ENCODE measurements around the gene BST1. TPM values are rescaled to one million over a fixed set of nuclear protein-coding genes. Genes with fewer than 3 reads are reported as not detected.

The BST1 gene
- total RNA-seq, 1 experiment from 2014 or later = not detected

DNA sequence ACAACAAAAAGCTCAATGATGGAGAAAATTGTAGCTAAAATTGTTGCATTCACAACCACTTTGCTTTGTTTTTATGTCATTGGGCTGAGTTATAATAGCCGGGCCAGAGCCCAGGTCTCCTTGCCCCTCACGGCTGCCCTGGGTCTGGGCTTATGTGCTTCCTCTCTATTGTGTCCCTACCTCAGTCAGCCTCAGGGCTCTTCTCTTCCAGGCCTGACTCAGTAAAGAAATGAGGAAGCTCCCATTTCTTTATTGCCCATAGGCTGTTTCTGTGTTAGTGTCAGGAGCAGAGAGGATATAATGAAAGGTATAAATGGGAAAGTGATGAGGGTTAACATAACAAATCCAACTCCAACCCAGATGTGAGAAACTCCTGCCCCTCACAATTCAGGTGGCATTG lies 18.0 kb downstream of the BST1 start:
- DNase-seq = no peak
- Histone ChIP-seq H2BK5ac (ENCODE audit: insufficient read length, low read length) (no peak overlapping the region), H3K79me1 (ENCODE audit: insufficient read depth, low read depth, low read length, poor library complexity, severe bottlenecking) (no peaks in the 10 kb centered on the region), H3K23me2 (ENCODE audit: insufficient read length, low read depth, low read length, poor library complexity, severe bottlenecking) (no peaks in the 10 kb centered on the region), H3K9ac (ENCODE audit: extremely low read depth, insufficient read length, low read length) (no peak overlapping the region), H3K56ac (ENCODE audit: insufficient read length, low read depth, low read length) (no peak overlapping the region), H3K4me1 (ENCODE audit: insufficient read depth, low read length) (no peaks in the 10 kb centered on the region), H2BK12ac (ENCODE audit: insufficient read length, low read depth, low read length) (no peak overlapping the region), H2AFZ (ENCODE audit: low read length) (no peak overlapping the region), H3K4me2 (ENCODE audit: insufficient read depth, insufficient read length, low read length) (no peak overlapping the region), H3K14ac (ENCODE audit: insufficient read depth, low read length) (no peak overlapping the region), H3K27me3 (ENCODE audit: insufficient read depth, low read length) (no peaks in the 10 kb centered on the region), H3T11ph (ENCODE audit: low read length) (no peak overlapping the region), H3K18ac (ENCODE audit: insufficient read length, low read depth, low read length) (no peak overlapping the region), H2AK5ac (ENCODE audit: insufficient read length, low read length) (no peak overlapping the region), H2BK20ac (ENCODE audit: low read depth, low read length, poor library complexity, severe bottlenecking) (no peak overlapping the region), H4K20me1 (ENCODE audit: control insufficient read depth, insufficient read depth, insufficient read length) (no peaks in the 10 kb centered on the region), H3K9me3 (ENCODE audit: control insufficient read depth, low read depth, low read length) (no peaks in the 10 kb centered on the region), H4K91ac (ENCODE audit: insufficient read length, low read depth, low read length) (no peak overlapping the region), H3K23ac (ENCODE audit: insufficient read length, low read depth, low read length) (no peak overlapping the region), H3K4ac (ENCODE audit: low read depth, low read length) (no peak overlapping the region), H4K5ac (ENCODE audit: insufficient read length, low read depth, low read length) (no peak overlapping the region), H4K8ac (replicated peaks; ENCODE audit: insufficient read length, low read depth, low read length) (no peak overlapping the region), H3K27ac (ENCODE audit: insufficient read length, low read depth, low read length) (no peak overlapping the region), H2BK15ac (ENCODE audit: low read depth, low read length) (no peak overlapping the region), H2BK120ac (ENCODE audit: low read depth, low read length, poor library complexity, severe bottlenecking) (no peak overlapping the region), H3K79me2 (ENCODE audit: insufficient read depth, low read length) (no peaks in the 10 kb centered on the region)
- TF ChIP-seq, protein P1, sequence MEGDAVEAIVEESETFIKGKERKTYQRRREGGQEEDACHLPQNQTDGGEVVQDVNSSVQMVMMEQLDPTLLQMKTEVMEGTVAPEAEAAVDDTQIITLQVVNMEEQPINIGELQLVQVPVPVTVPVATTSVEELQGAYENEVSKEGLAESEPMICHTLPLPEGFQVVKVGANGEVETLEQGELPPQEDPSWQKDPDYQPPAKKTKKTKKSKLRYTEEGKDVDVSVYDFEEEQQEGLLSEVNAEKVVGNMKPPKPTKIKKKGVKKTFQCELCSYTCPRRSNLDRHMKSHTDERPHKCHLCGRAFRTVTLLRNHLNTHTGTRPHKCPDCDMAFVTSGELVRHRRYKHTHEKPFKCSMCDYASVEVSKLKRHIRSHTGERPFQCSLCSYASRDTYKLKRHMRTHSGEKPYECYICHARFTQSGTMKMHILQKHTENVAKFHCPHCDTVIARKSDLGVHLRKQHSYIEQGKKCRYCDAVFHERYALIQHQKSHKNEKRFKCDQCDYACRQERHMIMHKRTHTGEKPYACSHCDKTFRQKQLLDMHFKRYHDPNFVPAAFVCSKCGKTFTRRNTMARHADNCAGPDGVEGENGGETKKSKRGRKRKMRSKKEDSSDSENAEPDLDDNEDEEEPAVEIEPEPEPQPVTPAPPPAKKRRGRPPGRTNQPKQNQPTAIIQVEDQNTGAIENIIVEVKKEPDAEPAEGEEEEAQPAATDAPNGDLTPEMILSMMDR (conservative IDR thresholded peaks at IDR 0.05) = no peak
- Mint-ChIP-seq H3K27ac (no peak overlapping the region), H3K4me1 (peaks cover 1 to 9% of the 10 kb centered on the region in 2 experiments), H3K27me3 (ENCODE audit: low read depth) (no peaks in the 10 kb centered on the region; the same call in 1 of the 2 replicates), H3K36me3 (ENCODE audit: insufficient read depth in 1 of 3, low read depth in 3 of 3) (no peaks in the 10 kb centered on the region), H3K9me3 (no peaks in the 10 kb centered on the region), H3K4me3 (no peak overlapping the region)
- WGBS (ENCODE audit: extremely low coverage, insufficient read length, low lambda C conversion rate) = no CpG with 5 or more reads among the region's 2 CpGs
